B cell (primary cell): ENCODE results near the gene MAD1L1. TPM values are rescaled to one million over a fixed set of nuclear protein-coding genes. Genes with fewer than 3 reads are reported as not detected.

ENCODE experiments used
- ATAC-seq: fragments of 200-7000 bp; cut with Tn5 transposase; one replicate; pipeline ENCODE4 v1.10.0; 2021; ENCODE audit warnings: low read depth, mild to moderate bottlenecking, moderate number of reproducible peaks, moderate library complexity
- CTCF ChIA-PET: fragments of 350-600 bp; sonication (Branson Sonifier 250); formaldehyde crosslinking; loops from one replicate; lab custom pipeline; 2021; ENCODE audit warnings: antibody characterized with exemption, inconsistent platforms; lab: Charles Lee
- POLR2A ChIA-PET: fragments of 350-600 bp; sonication (Branson Sonifier 250); formaldehyde crosslinking; loops from one replicate; lab custom pipeline; 2021; ENCODE audit warnings: antibody characterized with exemption; lab: Charles Lee
- DNase-seq: peaks from one replicate; pipeline ENCODE4 v3.0.0; 2013
- H2AFZ ChIP-seq: 2 replicates; pipeline ENCODE4 v1.6.1; 2012; ENCODE audit warnings: mild to moderate bottlenecking, low read depth, low read length; ENCODE audit not compliant: insufficient read depth, poor library complexity, severe bottlenecking
- H3K27ac ChIP-seq, 2 donors: 1 replicate in 1 of 2; 2 replicates in 1 of 2; pipeline ENCODE4 v1.5.1; 2012 to 2013; ENCODE audit warnings: low read length in 2 of 2, mild to moderate bottlenecking in 2 of 2, moderate library complexity in 1 of 2
- H3K27me3 ChIP-seq, 4 experiments: fragments of 200-600 bp in 1 of 4; sonication (generic) in 1 of 4; replicated peaks in 1 of 4; 1 replicate in 2 of 4; 2 replicates in 2 of 4; pipeline versions ENCODE4 v1.6.1 to v1.7.0; 2013 to 2016; ENCODE audit warnings: low read length in 3 of 4, mild to moderate bottlenecking in 2 of 4, mixed read lengths in 1 of 4, moderate library complexity in 1 of 4; ENCODE audit not compliant: insufficient read depth in 4 of 4, control insufficient read depth in 3 of 4; ENCODE audit errors: control extremely low read depth in 1 of 4
- H3K36me3 ChIP-seq, 2 experiments: replicated peaks in 1 of 2; 1 replicate in 1 of 2; 2 replicates in 1 of 2; pipeline versions ENCODE4 v1.6.1 to v1.7.1; 2013; ENCODE audit warnings: low read length in 1 of 2; ENCODE audit not compliant: insufficient read depth in 2 of 2, control insufficient read depth in 1 of 2; ENCODE audit errors: control extremely low read depth in 1 of 2, extremely low read depth in 1 of 2
- H3K4me1 ChIP-seq, 2 donors: fragments of 200-600 bp in 1 of 2; sonication (generic) in 1 of 2; 1 replicate in 1 of 2; 2 replicates in 1 of 2; pipeline versions ENCODE4 v1.5.1 to v1.6.1; 2013 to 2017; ENCODE audit warnings: low read length in 2 of 2; ENCODE audit not compliant: control insufficient read depth in 2 of 2, insufficient read depth in 2 of 2
- H3K4me2 ChIP-seq: replicated peaks from 2 replicates; pipeline ENCODE3; 2012; ENCODE audit warnings: mild to moderate bottlenecking, low read depth, low read length; ENCODE audit not compliant: poor library complexity, severe bottlenecking
- H3K4me3 ChIP-seq, 5 experiments: fragments of 200-600 bp in 1 of 5; sonication (generic) in 1 of 5; 1 replicate in 3 of 5; 2 replicates in 2 of 5; pipeline versions ENCODE4 v1.5.1 to v1.7.0; 2011 to 2016; ENCODE audit warnings: low read length in 4 of 5, mild to moderate bottlenecking in 4 of 5, low read depth in 2 of 5, control low read depth in 1 of 5, moderate library complexity in 1 of 5; ENCODE audit not compliant: insufficient read depth in 1 of 5; ENCODE audit errors: control extremely low read depth in 1 of 5, extremely low read depth in 1 of 5
- H3K79me2 ChIP-seq: fragments of 200-600 bp; sonication (generic); one replicate; pipeline ENCODE4 v1.6.0; 2016; ENCODE audit warnings: low read length; ENCODE audit not compliant: control insufficient read depth, insufficient read depth
- H3K9ac ChIP-seq: fragments of 200-600 bp; sonication (generic); 2 replicates; pipeline ENCODE4 v1.6.1; 2017; ENCODE audit warnings: mild to moderate bottlenecking, low read length, moderate library complexity
- H3K9me3 ChIP-seq, 3 donors: one replicate each; pipeline versions ENCODE4 v1.6.1 to v1.7.1; 2013; ENCODE audit warnings: low read length in 2 of 3; ENCODE audit not compliant: control insufficient read depth in 2 of 3, insufficient read depth in 1 of 3; ENCODE audit errors: control extremely low read depth in 1 of 3
- H4K20me1 ChIP-seq: 2 replicates; pipeline ENCODE4 v1.6.0; 2012; ENCODE audit warnings: mild to moderate bottlenecking, low read length; ENCODE audit not compliant: insufficient read depth, control insufficient read depth, poor library complexity, severe bottlenecking
- H3K27ac Mint-ChIP-seq: one replicate; pipeline ENCODE4 v1.8.0; 2021; ENCODE audit warnings: mixed read lengths
- H3K27me3 Mint-ChIP-seq: one replicate; pipeline ENCODE4 v1.8.0; 2021; ENCODE audit warnings: mixed read lengths
- H3K4me1 Mint-ChIP-seq: one replicate; pipeline ENCODE4 v1.8.0; 2021; ENCODE audit warnings: mixed read lengths
- H3K4me3 Mint-ChIP-seq: one replicate; pipeline ENCODE4 v1.8.0; 2021; ENCODE audit warnings: mixed read lengths
- H3K9me3 Mint-ChIP-seq: one replicate; pipeline ENCODE4 v1.8.0; 2022; ENCODE audit warnings: mixed read lengths; ENCODE audit not compliant: insufficient read depth
- EZH2 ChIP-seq: IDR thresholded peaks from 2 replicates; pipeline ENCODE4 v1.6.1; 2012; ENCODE audit warnings: borderline replicate concordance, low read depth, mild to moderate bottlenecking, moderate library complexity, low read length; ENCODE audit not compliant: insufficient read depth, poor library complexity, severe bottlenecking
- WGBS: methylation state at CpG from one replicate; pipeline ENCODE4 v1.1.5; 2013; ENCODE audit warnings: missing lambda C conversion rate; ENCODE audit not compliant: insufficient coverage; 5-methylcytosine and 5-hydroxymethylcytosine counted together
- intact Hi-C: fragments of 100-400 bp; cut with micrococcal nuclease; formaldehyde crosslinking; loops from one replicate; pipeline ENCODE4 v1.10.0; 2022
- polyA plus RNA-seq: library from polyadenylated mRNA; depleted of rRNA; stranded (reverse); fragments of >200 nt; gene quantifications from 2 replicates; pipeline ENCODE4 v1.2.3, GENCODE V29; 2012
- total RNA-seq, 2 donors: library from RNA; stranded (reverse); fragments of 120-200 nt in 1 of 2; gene quantifications; 1 replicate in 1 of 2; 2 replicates in 1 of 2; pipeline versions ENCODE4 v1.2.3 to v1.2.4, GENCODE V29; 2013 to 2022
- TF ChIP-seq, protein P1 (sequence below): fragments of 200-600 bp; IDR thresholded peaks from one replicate; pipeline ENCODE4 v1.8.0; 2022; ENCODE audit warnings: antibody characterized with exemption, mild to moderate bottlenecking

MAD1L1 gene
- total and polyA plus RNA-seq, 2 donors (not counting 1 experiment from before 2014, with no cell fraction given): 86.7 to 110 TPM

DNA sequence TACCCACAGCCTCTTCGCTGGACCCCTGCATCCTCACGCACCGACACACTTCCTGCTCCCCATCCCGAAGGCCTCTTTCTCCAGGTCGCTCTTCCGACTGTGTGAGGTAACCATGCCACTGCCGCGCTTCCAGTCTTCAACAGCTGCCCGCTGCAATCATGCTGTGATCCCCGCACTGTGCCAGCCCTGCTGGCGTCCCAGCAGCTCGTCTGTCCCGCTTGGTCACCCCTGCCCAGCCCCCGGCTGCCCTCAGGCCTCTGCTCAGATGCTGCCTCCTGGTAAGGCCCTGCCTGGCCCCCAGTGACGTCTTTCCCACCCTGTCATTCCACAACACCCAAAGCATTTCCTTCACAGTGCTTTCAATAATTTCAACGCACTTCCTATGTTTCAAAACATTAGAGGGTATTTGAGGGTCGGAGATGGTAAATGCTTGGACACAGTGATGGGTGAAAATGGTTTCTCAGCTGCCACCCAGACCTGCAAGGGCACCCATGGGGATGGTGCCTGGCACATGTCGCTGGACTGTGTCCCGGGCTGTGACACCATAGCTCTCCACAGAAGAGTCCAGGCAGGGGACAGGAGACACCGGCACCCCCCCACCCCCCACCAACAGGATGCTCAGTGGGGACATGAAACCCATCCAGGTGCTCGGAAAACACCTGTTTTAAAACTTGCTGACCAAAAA, 125.2 kb downstream of the MAD1L1 start:
- peaks cover 45% of the 10 kb centered on the region for H3K4me1 Mint-ChIP-seq
- ChIA-PET CTCF (interaction anchor here (1.2 kb wide), 1 partner anchor 8 kb away, joined by 3 read pairs; no protein-coding TSS in a partner anchor), POLR2A (no interaction called here)
- Histone ChIP-seq H3K4me3 (no peak overlapping the region), H4K20me1 (peaks cover 5% of the 10 kb centered on the region), H3K36me3 (peaks cover 0 to 2% of the 10 kb centered on the region in 2 experiments), H3K27me3 (no peaks in the 10 kb centered on the region), H3K4me2 (no peak overlapping the region), H3K9me3 (no peaks in the 10 kb centered on the region), H2AFZ (no peak overlapping the region), H3K9ac (no peak overlapping the region), H3K79me2 (peaks cover 20% of the 10 kb centered on the region), H3K27ac (no peak overlapping the region), H3K4me1 (peaks cover 13 to 31% of the 10 kb centered on the region in 2 donors)
- intact Hi-C loops: loop anchor here (10.0 kb wide), 2 partner anchors 183 to 533 kb away; partner anchors contain the start of gene PSMG3
- TF ChIP-seq, protein P1, sequence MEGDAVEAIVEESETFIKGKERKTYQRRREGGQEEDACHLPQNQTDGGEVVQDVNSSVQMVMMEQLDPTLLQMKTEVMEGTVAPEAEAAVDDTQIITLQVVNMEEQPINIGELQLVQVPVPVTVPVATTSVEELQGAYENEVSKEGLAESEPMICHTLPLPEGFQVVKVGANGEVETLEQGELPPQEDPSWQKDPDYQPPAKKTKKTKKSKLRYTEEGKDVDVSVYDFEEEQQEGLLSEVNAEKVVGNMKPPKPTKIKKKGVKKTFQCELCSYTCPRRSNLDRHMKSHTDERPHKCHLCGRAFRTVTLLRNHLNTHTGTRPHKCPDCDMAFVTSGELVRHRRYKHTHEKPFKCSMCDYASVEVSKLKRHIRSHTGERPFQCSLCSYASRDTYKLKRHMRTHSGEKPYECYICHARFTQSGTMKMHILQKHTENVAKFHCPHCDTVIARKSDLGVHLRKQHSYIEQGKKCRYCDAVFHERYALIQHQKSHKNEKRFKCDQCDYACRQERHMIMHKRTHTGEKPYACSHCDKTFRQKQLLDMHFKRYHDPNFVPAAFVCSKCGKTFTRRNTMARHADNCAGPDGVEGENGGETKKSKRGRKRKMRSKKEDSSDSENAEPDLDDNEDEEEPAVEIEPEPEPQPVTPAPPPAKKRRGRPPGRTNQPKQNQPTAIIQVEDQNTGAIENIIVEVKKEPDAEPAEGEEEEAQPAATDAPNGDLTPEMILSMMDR: no peak
- no peak for TF ChIP-seq EZH2
- no peak overlapping the region for H3K27ac Mint-ChIP-seq
- ATAC-seq: no peak
- H3K9me3 Mint-ChIP-seq: no peaks in the 10 kb centered on the region
- WGBS: 97% methylated on average over 17 of the region's 21 CpGs
- DNase-seq: no peak
- no peaks in the 10 kb centered on the region for H3K27me3 Mint-ChIP-seq
- H3K4me3 Mint-ChIP-seq: no peak overlapping the region

- Histone ChIP-seq H3K9me3 (no peaks in the 10 kb centered on the region), H3K27me3 (no peaks in the 10 kb centered on the region), H4K20me1 (peaks cover 5% of the 10 kb centered on the region), H3K4me2 (no peak overlapping the region), H3K9ac (no peak overlapping the region), H3K4me3 (no peak overlapping the region), H3K27ac (no peak overlapping the region), H3K79me2 (peaks cover 24% of the 10 kb centered on the region), H3K36me3 (peaks cover 0 to 2% of the 10 kb centered on the region in 2 experiments), H2AFZ (no peak overlapping the region), H3K4me1 (peaks cover 10 to 25% of the 10 kb centered on the region in 2 donors)
- Mint-ChIP-seq H3K4me3 (no peak overlapping the region), H3K9me3 (no peaks in the 10 kb centered on the region), H3K27ac (no peak overlapping the region), H3K27me3 (no peaks in the 10 kb centered on the region), H3K4me1 (peaks cover 44% of the 10 kb centered on the region)
- POLR2A ChIA-PET: no interaction called here
- DNase-seq: no peak
- intact Hi-C loops: loop anchor here (10.0 kb wide), 2 partner anchors 182 to 532 kb away; partner anchors contain the start of gene PSMG3
- TF ChIP-seq, protein P1: no peak
- TF ChIP-seq EZH2: no peak
- ATAC-seq: no peak
- 86% methylated on average over 15 of the region's 15 CpGs for WGBS
- CTCF ChIA-PET: interaction anchor here (1.2 kb wide), 1 partner anchor 241 kb away, joined by 3 read pairs; no protein-coding TSS in a partner anchor
Observed at GRCh38 chr7:2106924-2107323, 125.8 kb downstream of the MAD1L1 start.
